GM12878 (cell line): ENCODE results near the gene CLEC18A. TPM values are rescaled to one million over a fixed set of nuclear protein-coding genes. Genes with fewer than 3 reads are reported as not detected.
"Not testable (repeated sequence)": the region's sequence is repeated elsewhere in the genome, so short reads cannot be mapped to it uniquely, and the experiment has no call there.

Source experiments
- ATAC-seq: fragments of 200-7000 bp; cut with Tn5 transposase; 3 replicates; pipeline ENCODE4 v1.9.1; 2020; ENCODE audit warnings: mild to moderate bottlenecking, moderate library complexity
- BruUV-seq: library from RNA; stranded (reverse); fragments of 400-500 nt; replicated peaks from 2 replicates; lab custom pipeline; 2021; lab: Mats Ljungman, UMichigan
- CTCF ChIA-PET: fragments of 300-600 bp; sonication (Branson Sonifier 250); formaldehyde crosslinking; extraction: SDS; loops from one replicate; lab custom pipeline; 2021; ENCODE audit warnings: inconsistent platforms; lab: Yijun Ruan, JAX
- POLR2A ChIA-PET: fragments of 350-600 bp; formaldehyde crosslinking; extraction: SDS; loops from one replicate; lab custom pipeline; 2021; ENCODE audit warnings: inconsistent platforms; lab: Charles Lee
- RAD21 ChIA-PET: fragments of 300-600 bp; sonication (Branson Sonifier 250); formaldehyde crosslinking; loops from one replicate; lab custom pipeline; 2023; ENCODE audit warnings: antibody characterized with exemption; ENCODE audit not compliant: unreplicated experiment; lab: Charles Lee
- SMC1A ChIA-PET: fragments of 300-600 bp; sonication (Branson Sonifier 250); formaldehyde crosslinking; loops from one replicate; lab custom pipeline; 2023; ENCODE audit not compliant: unreplicated experiment, uncharacterized antibody; lab: Charles Lee
- DNase-seq: peaks from one replicate; pipeline ENCODE4 v3.0.0-alpha.2; 2011; ENCODE audit warnings: low read depth, low spot score
- FAIRE-seq: peaks from 3 replicates; lab custom pipeline; 2011; peaks lifted over from hg19 to GRCh38; lab: Jason Lieb, UNC
- H2AFZ ChIP-seq: 2 replicates; pipeline ENCODE4 v1.6.0; 2011; ENCODE audit warnings: low read depth, low read length, control low read depth; ENCODE audit not compliant: control insufficient read depth
- H3K27ac ChIP-seq: 2 replicates; pipeline ENCODE4 v1.5.1; 2011; ENCODE audit warnings: control low read depth; ENCODE audit not compliant: control insufficient read depth, insufficient read depth
- H3K27me3 ChIP-seq, 2 experiments: replicated peaks in 1 of 2; 2 replicates each; pipeline versions ENCODE4 v1.6.0 to v1.6.1; 2011; ENCODE audit warnings: low read length in 1 of 2; ENCODE audit not compliant: control insufficient read depth in 2 of 2, insufficient read depth in 2 of 2
- H3K36me3 ChIP-seq, 2 experiments: 2 replicates each; pipeline ENCODE4 v1.5.1; 2011; ENCODE audit warnings: low read length in 1 of 2; ENCODE audit not compliant: control insufficient read depth in 2 of 2, insufficient read depth in 2 of 2
- H3K4me1 ChIP-seq: 2 replicates; pipeline ENCODE4 v1.6.1; 2011; ENCODE audit warnings: mild to moderate bottlenecking, low read length, moderate library complexity, mixed read lengths; ENCODE audit not compliant: control insufficient read depth, insufficient read depth
- H3K4me2 ChIP-seq: 2 replicates; pipeline ENCODE4 v1.6.0; 2011; ENCODE audit warnings: control low read depth; ENCODE audit not compliant: control insufficient read depth, insufficient read depth
- H3K4me3 ChIP-seq: fragments of 200-600 bp; sonication (generic); 2 replicates; pipeline ENCODE4 v1.5.1; 2016
- H3K79me2 ChIP-seq: 2 replicates; pipeline ENCODE4 v1.6.0; 2011; ENCODE audit warnings: low read length; ENCODE audit not compliant: control insufficient read depth, insufficient read depth
- H3K9ac ChIP-seq: 2 replicates; pipeline ENCODE4 v1.8.0; 2011; ENCODE audit warnings: low read length, control low read depth, mixed read lengths; ENCODE audit not compliant: control insufficient read depth, insufficient read depth
- H3K9me3 ChIP-seq: replicated peaks from 3 replicates; pipeline ENCODE4 v1.5.1; 2011; ENCODE audit warnings: mild to moderate bottlenecking, low read length; ENCODE audit not compliant: control insufficient read depth, insufficient read depth
- H4K20me1 ChIP-seq: 2 replicates; pipeline ENCODE4 v1.6.0; 2011; ENCODE audit not compliant: control insufficient read depth, insufficient read depth
- WGBS: methylation state at CpG from one replicate; pipeline ENCODE4 v1.1.6; 2016; ENCODE audit warnings: low lambda C conversion rate; ENCODE audit not compliant: insufficient replicate concordance, insufficient coverage; ENCODE audit errors: missing lambda C conversion rate; 5-methylcytosine and 5-hydroxymethylcytosine counted together
- in situ Hi-C: fragments of 300-500 bp; cut with MboI; formaldehyde crosslinking; loops from 9 replicates; pipeline ENCODE4 v1.14.3; 2018; ENCODE audit warnings: mixed read lengths
- intact Hi-C: fragments of 100-400 bp; cut with micrococcal nuclease; formaldehyde crosslinking; loops from one replicate; pipeline ENCODE4 v1.14.2; 2022; ENCODE audit not compliant: unreplicated experiment
- polyA plus RNA-seq, 11 experiments: library from polyadenylated mRNA; depleted of rRNA in 4 of 11; unstranded in 6 of 11; stranded (reverse) in 5 of 11; fragments of >200 nt; fragmentation: Nextera tagmentation in 4 of 11; fragmentation: Illumina TruSeq in 1 of 11; extraction: Ambion mirVana in 4 of 11; extraction: Trizol in 1 of 11; gene quantifications; 1 replicate in 1 of 11; 2 replicates in 10 of 11; pipeline versions ENCODE4 v1.2.1 to v1.2.3, GENCODE V29; 2011 to 2016; ENCODE audit warnings: inconsistent platforms in 2 of 11, missing spikeins in 2 of 11, low read depth in 1 of 11
- total RNA-seq, 4 experiments: library from RNA; depleted of rRNA in 3 of 4; stranded (reverse); fragments of >200 nt in 3 of 4; fragmentation: Illumina TruSeq in 1 of 4; extraction: Trizol in 1 of 4; gene quantifications; 2 replicates each; pipeline versions ENCODE4 v1.2.1 to v1.2.3, GENCODE V29; 2013 to 2021

CLEC18A gene
- total and polyA plus RNA-seq, 10 of the 15 experiments (the other 5 are each of a cell fraction or from before 2014, with no cell fraction given), result 0.03 to 0.26 (median 0.10) TPM; not detected in 4

- BruUV-seq, DNase-seq, H3K27ac ChIP-seq, H4K20me1 ChIP-seq, H3K4me3 ChIP-seq, H3K4me2 ChIP-seq, FAIRE-seq, ATAC-seq, CTCF ChIA-PET, H3K36me3 ChIP-seq, H3K79me2 ChIP-seq, RAD21 ChIA-PET, H3K9ac ChIP-seq, in situ Hi-C loops, H3K9me3 ChIP-seq, H3K27me3 ChIP-seq, SMC1A ChIA-PET, POLR2A ChIA-PET, H3K4me1 ChIP-seq, H2AFZ ChIP-seq, intact Hi-C loops: not testable (repeated sequence)
- 15% methylated on average over 5 of the region's 15 CpGs for WGBS
Measured at GRCh38 chr16:69952116-69952515, 982 bp downstream of the CLEC18A start.

- H3K27ac ChIP-seq, CTCF ChIA-PET, H3K4me2 ChIP-seq, H2AFZ ChIP-seq, H3K79me2 ChIP-seq, RAD21 ChIA-PET, FAIRE-seq, H3K27me3 ChIP-seq, DNase-seq, H3K9me3 ChIP-seq, BruUV-seq, H3K36me3 ChIP-seq, H4K20me1 ChIP-seq, intact Hi-C loops, H3K9ac ChIP-seq, ATAC-seq, H3K4me3 ChIP-seq, in situ Hi-C loops, SMC1A ChIA-PET, POLR2A ChIA-PET, H3K4me1 ChIP-seq: not testable (repeated sequence)
- WGBS, result 40% methylated on average over 11 of the region's 24 CpGs
Measured at GRCh38 chr16:69952572-69953355, 1.6 kb downstream of the CLEC18A start.

- H3K79me2 ChIP-seq, H3K4me3 ChIP-seq, DNase-seq, H4K20me1 ChIP-seq, H2AFZ ChIP-seq, POLR2A ChIA-PET, RAD21 ChIA-PET, BruUV-seq, SMC1A ChIA-PET, H3K27me3 ChIP-seq, CTCF ChIA-PET, H3K9ac ChIP-seq, H3K4me1 ChIP-seq, FAIRE-seq, ATAC-seq, H3K9me3 ChIP-seq, in situ Hi-C loops, H3K4me2 ChIP-seq, H3K36me3 ChIP-seq, H3K27ac ChIP-seq, intact Hi-C loops: not testable (repeated sequence)
- WGBS, result 88% methylated on average over 13 of the region's 13 CpGs
Measured at GRCh38 chr16:69954241-69954640, 3.1 kb downstream of the CLEC18A start.

- H3K9me3 ChIP-seq, H3K4me3 ChIP-seq, intact Hi-C loops, CTCF ChIA-PET, H3K4me1 ChIP-seq, SMC1A ChIA-PET, H3K27me3 ChIP-seq, in situ Hi-C loops, RAD21 ChIA-PET, BruUV-seq, H2AFZ ChIP-seq, H4K20me1 ChIP-seq, FAIRE-seq, H3K79me2 ChIP-seq, POLR2A ChIA-PET, H3K9ac ChIP-seq, ATAC-seq, H3K36me3 ChIP-seq, H3K4me2 ChIP-seq, H3K27ac ChIP-seq, DNase-seq: not testable (repeated sequence)
- 30% methylated on average over 4 of the region's 9 CpGs for WGBS
Measured at GRCh38 chr16:69963312-69963711, 12.2 kb downstream of the CLEC18A start.
